IMR-90 (cell line): ENCODE data around the gene DOCK4. TPM values are rescaled to one million over a fixed set of nuclear protein-coding genes. Genes with fewer than 3 reads are reported as not detected.

Experiments
- ATAC-seq: fragments of 200-7000 bp; cut with Tn5 transposase; 2 replicates; pipeline ENCODE4 v1.9.1; 2020; ENCODE audit warnings: low read depth, mild to moderate bottlenecking, moderate library complexity
- BruUV-seq: library from RNA; stranded (reverse); fragments of 400-500 nt; replicated peaks from 2 replicates; lab custom pipeline; 2021; lab: Mats Ljungman, UMichigan
- CTCF ChIA-PET: fragments of 300-600 bp; formaldehyde crosslinking; extraction: SDS; loops from one replicate; lab custom pipeline; 2021; ENCODE audit warnings: antibody characterized with exemption; lab: Yijun Ruan, JAX
- POLR2A ChIA-PET: fragments of 300-600 bp; sonication (Branson Sonifier 250); formaldehyde crosslinking; loops from one replicate; lab custom pipeline; 2022; ENCODE audit warnings: antibody characterized with exemption; ENCODE audit not compliant: unreplicated experiment; lab: Charles Lee
- DNase-seq: peaks from one replicate; pipeline ENCODE4 v3.0.0; 2013
- H2AFZ ChIP-seq: replicated peaks from 2 replicates; pipeline ENCODE3; 2013; ENCODE audit warnings: low read length, mild to moderate bottlenecking; ENCODE audit not compliant: poor library complexity
- H2AK5ac ChIP-seq: 2 replicates; pipeline ENCODE4 v1.6.1; 2013; ENCODE audit warnings: low read depth, low read length, inconsistent platforms
- H2AK9ac ChIP-seq: replicated peaks from 2 replicates; pipeline ENCODE3; 2013; ENCODE audit warnings: mild to moderate bottlenecking, low read depth, low read length, moderate library complexity; ENCODE audit not compliant: poor library complexity
- H2BK120ac ChIP-seq: 2 replicates; pipeline ENCODE4 v1.6.1; 2013; ENCODE audit warnings: low read depth, low read length, inconsistent platforms
- H2BK15ac ChIP-seq: 3 replicates; pipeline ENCODE4 v1.6.1; 2013; ENCODE audit warnings: low read depth, low read length, inconsistent platforms
- H2BK20ac ChIP-seq: 2 replicates; pipeline ENCODE4 v1.6.1; 2013; ENCODE audit warnings: low read depth, mild to moderate bottlenecking, inconsistent platforms, low read length, moderate library complexity
- H2BK5ac ChIP-seq: 2 replicates; pipeline ENCODE4 v1.6.1; 2013; ENCODE audit warnings: mild to moderate bottlenecking, low read depth, low read length, inconsistent platforms; ENCODE audit not compliant: poor library complexity, severe bottlenecking
- H3K14ac ChIP-seq: replicated peaks from 2 replicates; pipeline ENCODE4 v1.6.1; 2013; ENCODE audit warnings: low read depth, low read length, inconsistent platforms
- H3K18ac ChIP-seq: 2 replicates; pipeline ENCODE4 v1.6.1; 2013; ENCODE audit warnings: low read depth, low read length, control low read depth
- H3K23ac ChIP-seq: 2 replicates; pipeline ENCODE4 v1.6.1; 2013; ENCODE audit warnings: low read depth, low read length, inconsistent platforms
- H3K27ac ChIP-seq: 2 replicates; pipeline ENCODE4 v1.5.1; 2013; ENCODE audit warnings: mild to moderate bottlenecking, control low read depth, low read length; ENCODE audit not compliant: insufficient read depth
- H3K27me3 ChIP-seq: 2 replicates; pipeline ENCODE4 v1.6.1; 2013; ENCODE audit warnings: low read length; ENCODE audit not compliant: control insufficient read depth, insufficient read depth
- H3K36me3 ChIP-seq: 2 replicates; pipeline ENCODE4 v1.6.1; 2013; ENCODE audit warnings: low read length, mixed read lengths; ENCODE audit not compliant: control insufficient read depth, insufficient read depth
- H3K4ac ChIP-seq: 2 replicates; pipeline ENCODE4 v1.6.1; 2013; ENCODE audit warnings: low read depth, low read length, inconsistent platforms
- H3K4me1 ChIP-seq: 2 replicates; pipeline ENCODE4 v1.6.1; 2013; ENCODE audit warnings: low read length, mixed read lengths; ENCODE audit not compliant: control insufficient read depth, insufficient read depth
- H3K4me2 ChIP-seq: 2 replicates; pipeline ENCODE4 v1.6.1; 2013; ENCODE audit warnings: low read depth, mild to moderate bottlenecking, control low read depth, low read length, moderate library complexity
- H3K4me3 ChIP-seq: 2 replicates; pipeline ENCODE4 v1.5.1; 2013; ENCODE audit warnings: low read depth, mild to moderate bottlenecking, control low read depth, low read length, moderate library complexity; ENCODE audit not compliant: insufficient read depth
- H3K56ac ChIP-seq: 2 replicates; pipeline ENCODE4 v1.6.1; 2013; ENCODE audit warnings: low read length, inconsistent platforms; ENCODE audit not compliant: insufficient read depth; ENCODE audit errors: extremely low read depth
- H3K79me1 ChIP-seq, 2 experiments: 2 replicates each; pipeline ENCODE4 v1.6.1; 2013; ENCODE audit warnings: low read length in 2 of 2, inconsistent platforms in 1 of 2, low read depth in 1 of 2
- H3K9ac ChIP-seq: 2 replicates; pipeline ENCODE4 v1.6.1; 2013; ENCODE audit warnings: low read depth, low read length, control low read depth
- H3K9me1 ChIP-seq: 2 replicates; pipeline ENCODE4 v1.6.1; 2013; ENCODE audit warnings: low read length, inconsistent platforms; ENCODE audit not compliant: insufficient read depth
- H3K9me3 ChIP-seq: 2 replicates; pipeline ENCODE4 v1.6.1; 2013; ENCODE audit warnings: low read length; ENCODE audit not compliant: control insufficient read depth, insufficient read depth
- H4K20me1 ChIP-seq: 2 replicates; pipeline ENCODE4 v1.6.1; 2013; ENCODE audit warnings: low read length, inconsistent platforms; ENCODE audit not compliant: insufficient read depth
- H4K5ac ChIP-seq: 2 replicates; pipeline ENCODE4 v1.6.1; 2013; ENCODE audit warnings: mild to moderate bottlenecking, low read depth, low read length, control low read depth
- H4K8ac ChIP-seq, 2 experiments: 2 replicates each; pipeline ENCODE4 v1.6.1; 2013; ENCODE audit warnings: low read depth in 2 of 2, low read length in 2 of 2, control low read depth in 1 of 2, inconsistent platforms in 1 of 2
- H4K91ac ChIP-seq: 2 replicates; pipeline ENCODE4 v1.6.1; 2013; ENCODE audit warnings: low read depth, low read length, inconsistent platforms; ENCODE audit not compliant: insufficient read depth
- NFE2L2 ChIP-seq: fragments of 150-350 bp; IDR thresholded peaks from 2 replicates; pipeline ENCODE4 v1.6.1; 2016; ENCODE audit warnings: low read depth, mild to moderate bottlenecking, low read length
- RFX5 ChIP-seq: IDR thresholded peaks from 2 replicates; pipeline ENCODE4 v1.8.0; 2012; ENCODE audit warnings: low read depth, mild to moderate bottlenecking, low read length, moderate library complexity
- WGBS, 2 experiments: methylation state at CpG; one replicate each; pipeline versions ENCODE4 v1.1.5 to v1.1.7; 2013; ENCODE audit warnings: missing lambda C conversion rate in 2 of 2; ENCODE audit not compliant: insufficient read length in 1 of 2; ENCODE audit errors: extremely low coverage in 2 of 2; 5-methylcytosine and 5-hydroxymethylcytosine counted together
- dilution Hi-C: fragments of 300-500 bp; cut with HindIII; formaldehyde crosslinking; loops from one replicate; pipeline ENCODE4 v1.14.3; 2018; ENCODE audit warnings: low sequenced_read_pairs; ENCODE audit not compliant: unreplicated experiment
- in situ Hi-C: fragments of 300-500 bp; cut with MboI; formaldehyde crosslinking; loops from 3 replicates; pipeline ENCODE4 v1.14.3; 2019; ENCODE audit warnings: low sequenced_read_pairs, inconsistent platforms, mixed read lengths
- intact Hi-C: fragments of 100-400 bp; cut with micrococcal nuclease; formaldehyde crosslinking; loops from 2 replicates; pipeline ENCODE4 v1.10.0; 2022
- polyA plus RNA-seq, 3 experiments: library from polyadenylated mRNA; depleted of rRNA; stranded (reverse); fragments of >200 nt; gene quantifications; 2 replicates each; pipeline ENCODE4 v1.2.3, GENCODE V29; 2012; ENCODE audit warnings: low replicate concordance in 1 of 3
- total RNA-seq: library from RNA; depleted of rRNA; stranded (reverse); fragments of >200 nt; gene quantifications from 2 replicates; pipeline ENCODE4 v1.2.3, GENCODE V29; 2012

DOCK4 gene
- total and polyA plus RNA-seq, 2 of the 4 experiments (the other 2 are of a cell fraction): 4.4 to 12.2 TPM

- Histone ChIP-seq H3K56ac (no peak overlapping the region), H4K91ac (no peak overlapping the region), H3K79me1 (no peaks in the 10 kb centered on the region), H2AK9ac (no peak overlapping the region), H2BK20ac (no peak overlapping the region), H3K18ac (no peak overlapping the region), H2BK120ac (no peak overlapping the region), H2AFZ (no peak overlapping the region), H3K9me3 (no peaks in the 10 kb centered on the region), H3K36me3 (no peaks in the 10 kb centered on the region), H3K4me1 (no peaks in the 10 kb centered on the region), H3K9me1 (no peaks in the 10 kb centered on the region), H2BK15ac (no peak overlapping the region), H3K14ac (no peak overlapping the region), H4K20me1 (no peaks in the 10 kb centered on the region), H3K27me3 (no peaks in the 10 kb centered on the region), H3K4me2 (no peak overlapping the region), H2AK5ac (no peak overlapping the region), H3K9ac (no peak overlapping the region), H2BK5ac (no peak overlapping the region), H4K5ac (no peak overlapping the region), H3K27ac (no peak overlapping the region), H3K4ac (no peak overlapping the region), H4K8ac (no peak overlapping the region), H3K4me3 (no peak overlapping the region), H3K23ac (no peak overlapping the region)
- DNase-seq: no peak
- TF ChIP-seq NFE2L2 (no peak), RFX5 (no peak)
- WGBS, 2 experiments: no CpG with 5 or more reads among the region's 3 CpGs
- ChIA-PET CTCF (no interaction called here), POLR2A (no interaction called here)
- BruUV-seq: no TSS peak
- intact Hi-C loops: no loop called here
- dilution Hi-C loops: no loop called here
- in situ Hi-C loops: loop anchor here (25.0 kb wide), 1 partner anchor 1107 kb away; no protein-coding TSS in a partner anchor
- ATAC-seq: no peak
These were observed 487.3 kb downstream of the DOCK4 start for GRCh38 chr7:111718886-111719285.
